HCT116 (cell line): ENCODE data around the gene RELCH. TPM values are rescaled to one million over a fixed set of nuclear protein-coding genes. Genes with fewer than 3 reads are reported as not detected.

Experiments used
- ATAC-seq: fragments of 200-7000 bp; cut with Tn5 transposase; 2 replicates; pipeline ENCODE4 v1.9.1; 2020; ENCODE audit warnings: mild to moderate bottlenecking, moderate library complexity
- BruUV-seq: library from RNA; stranded (reverse); fragments of 400-500 nt; replicated peaks from 2 replicates; lab custom pipeline; 2021; lab: Mats Ljungman, UMichigan
- CTCF ChIA-PET: fragments of 300-600 bp; sonication (Branson Sonifier 250); formaldehyde crosslinking; loops from one replicate; lab custom pipeline; 2021; ENCODE audit warnings: antibody characterized with exemption; lab: Charles Lee
- POLR2A ChIA-PET: fragments of 300-600, 350-600 bp; sonication (Branson Sonifier 250); formaldehyde crosslinking; loops from one replicate; lab custom pipeline; 2021; ENCODE audit warnings: antibody characterized with exemption; lab: Charles Lee
- RAD21 ChIA-PET, 2 experiments: fragments of 300-600 bp; sonication (Branson Sonifier 250); formaldehyde crosslinking; loops; one replicate each; lab custom pipeline; 2023; ENCODE audit warnings: low total read pairs in 2 of 2; ENCODE audit not compliant: uncharacterized antibody in 2 of 2, unreplicated experiment in 2 of 2, low non-redundant PET in 1 of 2; lab: Charles Lee
- DNase-seq: peaks from one replicate; pipeline ENCODE4 v3.0.0-alpha.2; 2010; ENCODE audit warnings: low read depth, low spot score
- H2AFZ ChIP-seq: fragments of 200-600 bp; shearing (Covaris generic), sonication (generic); 2 replicates; pipeline ENCODE4 v1.6.1; 2017; ENCODE audit warnings: low read depth, mixed run types, mixed read lengths, antibody characterized with exemption, low read length; ENCODE audit not compliant: poor library complexity, severe bottlenecking
- H3K27ac ChIP-seq: 2 replicates; pipeline ENCODE4 v1.5.1; 2012; ENCODE audit warnings: low read depth, low read length
- H3K27me3 ChIP-seq: fragments of 200-600 bp; sonication (generic); 2 replicates; pipeline ENCODE4 v1.6.1; 2016; ENCODE audit warnings: mixed run types, low read length, mixed read lengths; ENCODE audit not compliant: insufficient read depth
- H3K36me3 ChIP-seq, 2 experiments: fragments of 200-500 bp in 1 of 2; fragments of 200-600 bp in 1 of 2; sonication (Bioruptor generic) in 1 of 2; sonication (generic) in 1 of 2; 2 replicates each; pipeline versions ENCODE4 v1.5.1 to v1.6.1; 2014 to 2016; ENCODE audit warnings: low read length in 2 of 2, inconsistent platforms in 1 of 2, mixed read lengths in 1 of 2, mixed run types in 1 of 2; ENCODE audit not compliant: insufficient read depth in 2 of 2, control insufficient read depth in 1 of 2
- H3K4me1 ChIP-seq, 2 experiments: fragments of 200-600 bp in 1 of 2; sonication (generic) in 1 of 2; 2 replicates each; pipeline versions ENCODE4 v1.5.1 to v1.6.1; 2012 to 2017; ENCODE audit warnings: low read length in 2 of 2, inconsistent platforms in 1 of 2, mild to moderate bottlenecking in 1 of 2, mixed read lengths in 1 of 2, mixed run types in 1 of 2, moderate library complexity in 1 of 2; ENCODE audit not compliant: insufficient read depth in 2 of 2, control insufficient read depth in 1 of 2
- H3K4me2 ChIP-seq: fragments of 200-600 bp; sonication (generic); 2 replicates; pipeline ENCODE4 v1.6.1; 2017; ENCODE audit warnings: mixed run types, low read length, mixed read lengths
- H3K4me3 ChIP-seq, 2 experiments: fragments of 200-600 bp in 1 of 2; sonication (generic) in 1 of 2; replicated peaks in 1 of 2; 2 replicates each; pipeline ENCODE4 v1.5.1; 2011 to 2016; ENCODE audit warnings: low read length in 2 of 2, control low read depth in 1 of 2, low read depth in 1 of 2, mild to moderate bottlenecking in 1 of 2, mixed read lengths in 1 of 2, mixed run types in 1 of 2
- H3K79me2 ChIP-seq: fragments of 200-600 bp; sonication (generic); 2 replicates; pipeline ENCODE4 v1.6.1; 2017; ENCODE audit warnings: mild to moderate bottlenecking, mixed run types, low read length, moderate library complexity, mixed read lengths; ENCODE audit not compliant: insufficient read depth
- H3K9ac ChIP-seq: fragments of 200-600 bp; sonication (generic); 2 replicates; pipeline ENCODE4 v1.6.1; 2016; ENCODE audit warnings: low read length, mixed read lengths
- H3K9me2 ChIP-seq: fragments of 200-600 bp; sonication (generic), shearing (Covaris generic); 2 replicates; pipeline ENCODE4 v1.6.1; 2017; ENCODE audit warnings: mixed run types, mild to moderate bottlenecking, moderate library complexity; ENCODE audit not compliant: insufficient read depth
- H3K9me3 ChIP-seq, 2 experiments: fragments of 200-500 bp in 1 of 2; fragments of 200-600 bp in 1 of 2; sonication (Bioruptor generic) in 1 of 2; sonication (generic) in 1 of 2; 2 replicates each; pipeline ENCODE4 v1.6.1; 2014 to 2017; ENCODE audit warnings: low read length in 2 of 2, mixed read lengths in 2 of 2, inconsistent platforms in 1 of 2, low read depth in 1 of 2, mild to moderate bottlenecking in 1 of 2, mixed run types in 1 of 2, moderate library complexity in 1 of 2; ENCODE audit not compliant: control insufficient read depth in 1 of 2, insufficient read depth in 1 of 2
- H4K20me1 ChIP-seq: fragments of 200-600 bp; sonication (generic), shearing (Covaris generic); 2 replicates; pipeline ENCODE4 v1.6.1; 2017; ENCODE audit warnings: mixed run types, mild to moderate bottlenecking, moderate library complexity; ENCODE audit not compliant: insufficient read depth
- EZH2 ChIP-seq: fragments of 200-600 bp; sonication (generic); IDR thresholded peaks from 2 replicates; pipeline ENCODE4 v1.6.1; 2017; ENCODE audit warnings: antibody characterized with exemption, mixed run types
- MAX ChIP-seq: IDR thresholded peaks from 2 replicates; pipeline ENCODE4 v1.6.1; 2012
- TCF7L2 ChIP-seq: IDR thresholded peaks from 2 replicates; pipeline ENCODE4 v1.7.0; 2011; ENCODE audit warnings: borderline replicate concordance, inconsistent platforms; ENCODE audit not compliant: insufficient read depth, insufficient read length; ENCODE audit errors: extremely low read depth
- ZBTB33 ChIP-seq: IDR thresholded peaks from 2 replicates; pipeline ENCODE4 v1.6.1; 2011; ENCODE audit warnings: mild to moderate bottlenecking, low read length, moderate library complexity; ENCODE audit not compliant: insufficient replicate concordance; ENCODE audit errors: extremely low read depth
- intact Hi-C: fragments of 100-400 bp; cut with micrococcal nuclease; formaldehyde crosslinking; loops from 2 replicates; pipeline ENCODE4 v1.10.0; 2022
- total RNA-seq: library from RNA; stranded (reverse); gene quantifications from one replicate; pipeline ENCODE4 v1.2.1, GENCODE V29; 2021; ENCODE audit not compliant: unreplicated experiment

RELCH gene
- total RNA-seq, 1 experiment from 2014 or later, result 17.4 TPM

DNA sequence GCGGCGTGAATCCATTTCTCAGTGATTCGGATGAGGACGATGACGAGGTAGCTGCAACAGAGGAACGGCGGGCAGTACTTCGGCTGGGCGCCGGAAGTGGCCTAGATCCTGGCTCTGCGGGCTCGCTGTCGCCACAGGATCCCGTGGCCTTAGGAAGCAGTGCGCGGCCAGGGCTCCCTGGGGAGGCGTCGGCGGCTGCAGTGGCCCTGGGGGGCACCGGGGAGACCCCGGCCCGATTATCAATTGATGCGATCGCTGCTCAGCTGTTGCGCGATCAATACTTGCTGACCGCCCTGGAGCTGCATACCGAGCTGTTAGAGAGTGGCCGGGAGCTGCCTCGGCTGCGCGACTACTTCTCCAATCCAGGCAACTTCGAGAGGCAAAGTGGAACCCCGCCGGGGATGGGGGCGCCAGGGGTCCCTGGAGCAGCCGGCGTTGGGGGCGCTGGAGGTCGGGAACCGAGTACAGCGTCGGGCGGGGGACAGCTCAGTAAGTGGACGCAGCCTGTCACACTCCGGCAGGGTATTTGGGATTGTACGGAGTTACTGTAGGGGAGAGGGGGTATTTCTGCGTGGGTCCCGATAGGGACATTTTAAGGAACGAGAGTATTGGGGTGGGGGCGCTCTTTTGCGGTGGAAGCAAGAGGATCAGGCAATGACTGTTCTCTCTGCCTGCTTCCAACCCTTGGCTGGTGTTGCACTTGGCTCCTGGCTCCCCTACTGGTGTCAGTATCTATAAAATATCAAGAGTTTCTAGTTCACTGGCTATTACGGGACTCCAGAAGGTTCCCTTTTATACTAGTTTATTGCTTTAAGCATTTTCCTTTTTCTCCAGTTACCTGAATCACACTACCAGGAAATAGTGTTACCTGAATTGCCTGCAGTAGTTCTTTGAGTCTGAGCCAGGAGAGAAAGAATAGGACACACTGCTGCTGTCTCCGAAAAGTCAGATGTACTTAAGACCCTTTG lies 772 bp downstream of the RELCH start:
- BruUV-seq, result no TSS peak
- peak overlapping the region; percentile 81 for H3K9ac ChIP-seq
- no peaks in the 10 kb centered on the region for H3K36me3 ChIP-seq
- RAD21 ChIA-PET, result no interaction called here
- TF ChIP-seq ZBTB33 (no peak), EZH2 (no peak), TCF7L2 (no peak), MAX (0 out of 2 replicates have a peak, but pooled peaks have one; percentile 20)
- CTCF ChIA-PET, result interaction anchor here (1.3 to 1.6 kb wide), 5 partner anchors 9 to 395 kb away, joined by 3 to 9 read pairs (median 4); no protein-coding TSS in a partner anchor
- peaks cover 72% of the 10 kb centered on the region for H3K79me2 ChIP-seq
- intact Hi-C loops, result loop anchor here (10.0 kb wide), 1 partner anchor 1177 kb away; the partner anchor contains the start of gene KDSR
- peak overlapping the region; percentile 74 for H3K27ac ChIP-seq
- no peaks in the 10 kb centered on the region for H3K9me3 ChIP-seq
- peak overlapping the region; percentile 91 for H3K4me2 ChIP-seq
- no peak overlapping the region for H2AFZ ChIP-seq
- peak; percentile 13 for ATAC-seq
- peak overlapping the region; percentile 89 to 96 for H3K4me3 ChIP-seq
- no peaks in the 10 kb centered on the region for H4K20me1 ChIP-seq
- no peak for DNase-seq
- H3K4me1 ChIP-seq, result peaks cover 7 to 14% of the 10 kb centered on the region in 2 experiments; a peak in 3 of 4 replicates
- H3K9me2 ChIP-seq, result no peaks in the 10 kb centered on the region
- POLR2A ChIA-PET, result interaction anchor here (1.0 to 1.3 kb wide), 2 partner anchors 12 to 38 kb away, joined by 3 to 4 read pairs; no protein-coding TSS in a partner anchor
- H3K27me3 ChIP-seq, result no peaks in the 10 kb centered on the region
